ENCODE measurements around the gene TOP2B. TPM values are rescaled to one million over a fixed set of nuclear protein-coding genes. Genes with fewer than 3 reads are reported as not detected.

TOP2B gene
- total and polyA plus RNA-seq, 9 of the 15 experiments (the other 6 are each of a cell fraction or from before 2014, with no cell fraction given) = 45.3 to 186 (median 134) TPM

DNA sequence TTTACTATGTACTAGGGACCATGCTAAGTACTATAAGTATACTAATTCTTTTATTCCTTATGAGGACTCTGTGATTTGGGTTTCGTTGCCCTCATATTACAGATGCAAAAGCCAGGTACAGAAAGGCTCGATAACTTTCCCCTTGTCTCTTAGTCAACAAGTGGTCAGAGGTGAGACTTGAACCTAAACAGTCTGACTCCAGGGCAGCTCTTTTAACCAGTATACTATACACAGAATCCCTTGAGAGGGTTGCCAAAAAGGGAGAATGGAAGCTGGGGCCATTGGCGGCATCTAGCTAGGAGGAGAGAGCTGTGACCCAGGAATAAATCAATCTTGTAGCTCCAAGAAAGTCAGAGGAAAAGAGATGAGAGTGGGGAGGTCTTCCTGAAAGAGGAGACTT lies 92.4 kb downstream of the TOP2B start:
- DNase-seq (ENCODE audit: extremely low read depth in 1 of 4, low spot score in 3 of 4) (no peak), FAIRE-seq (no peak), ATAC-seq (no peak)
- no TSS peak for BruUV-seq (replicated peaks)
- H3K4me3 ChIP-seq = no peak overlapping the region
- H3K27ac ChIP-seq (ENCODE audit: extremely low read depth, low read depth, low read length) = no peak overlapping the region
- ChIA-PET POLR2A (no interaction called here), CTCF (ENCODE audit: low intra/inter-chr PET ratio) (no interaction called here)
- H3K4me1 ChIP-seq (replicated peaks in 1 of 2; ENCODE audit: control insufficient read depth in 2 of 2, insufficient read depth in 2 of 2, low read length in 2 of 2) = peaks cover 0 to 3% of the 10 kb centered on the region in 2 experiments; a peak in 1 of 5 replicates
- H3K36me3 ChIP-seq (ENCODE audit: control insufficient read depth, insufficient read depth, low read length) = no peaks in the 10 kb centered on the region
- WGBS (ENCODE audit: insufficient coverage, low coverage, missing lambda C conversion rate) = 1% methylated on average over 3 of the region's 3 CpGs
- peaks cover 53 to 82% of the 10 kb centered on the region in 2 experiments for H3K27me3 ChIP-seq (ENCODE audit: control insufficient read depth in 2 of 2, insufficient read depth in 2 of 2, low read length in 2 of 2)
- H2AFZ ChIP-seq (ENCODE audit: low read depth, low read length) = no peak overlapping the region
- 0 out of 2 replicates have a peak, but pooled peaks cover 6% of the 10 kb centered on the region for H4K20me1 ChIP-seq (replicated peaks; ENCODE audit: control insufficient read depth, insufficient read depth, low read length)
- no peaks in the 10 kb centered on the region for H3K9me3 ChIP-seq (replicated peaks; ENCODE audit: control insufficient read depth, insufficient read depth, low read depth, low read length)
- intact Hi-C loops (cut with micrococcal nuclease) = no loop called here
- TF ChIP-seq XRCC4 (IDR thresholded peaks at IDR 0.05; ENCODE audit: extremely low read depth, insufficient read depth, insufficient read length) = no peak
- peak; percentile 51 for TF ChIP-seq POLR3A (IDR thresholded peaks at IDR 0.05; ENCODE audit: borderline replicate concordance, extremely low read depth, insufficient read depth, insufficient read length)
- TF ChIP-seq ZNF239 (CRISPR knock-in tag; IDR thresholded peaks at IDR 0.05) = no peak
- TF ChIP-seq TBP (optimal IDR thresholded peaks at IDR 0.05; ENCODE audit: low read depth, low read length) = peak; percentile 72
- TF ChIP-seq ZNF717 (CRISPR knock-in tag; IDR thresholded peaks at IDR 0.05) = no peak
- no peak for TF ChIP-seq PHB2 (IDR thresholded peaks at IDR 0.05; ENCODE audit: low read depth)
- TF ChIP-seq, protein P1, sequence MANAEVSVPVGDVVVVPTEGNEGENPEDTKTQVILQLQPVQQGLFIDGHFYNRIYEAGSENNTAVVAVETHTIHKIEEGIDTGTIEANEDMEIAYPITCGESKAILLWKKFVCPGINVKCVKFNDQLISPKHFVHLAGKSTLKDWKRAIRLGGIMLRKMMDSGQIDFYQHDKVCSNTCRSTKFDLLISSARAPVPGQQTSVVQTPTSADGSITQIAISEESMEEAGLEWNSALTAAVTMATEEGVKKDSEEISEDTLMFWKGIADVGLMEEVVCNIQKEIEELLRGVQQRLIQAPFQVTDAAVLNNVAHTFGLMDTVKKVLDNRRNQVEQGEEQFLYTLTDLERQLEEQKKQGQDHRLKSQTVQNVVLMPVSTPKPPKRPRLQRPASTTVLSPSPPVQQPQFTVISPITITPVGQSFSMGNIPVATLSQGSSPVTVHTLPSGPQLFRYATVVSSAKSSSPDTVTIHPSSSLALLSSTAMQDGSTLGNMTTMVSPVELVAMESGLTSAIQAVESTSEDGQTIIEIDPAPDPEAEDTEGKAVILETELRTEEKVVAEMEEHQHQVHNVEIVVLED (CRISPR knock-in tag; IDR thresholded peaks at IDR 0.05) = no peak
- TF ChIP-seq GABPA (tag; conservative IDR thresholded peaks at IDR 0.05; ENCODE audit: low read depth) = no peak
- TF ChIP-seq ZNF507 (tag; conservative IDR thresholded peaks at IDR 0.05) = no peak
- no peak for TF ChIP-seq SMARCA4 (IDR thresholded peaks at IDR 0.05)
- TF ChIP-seq, protein P2, sequence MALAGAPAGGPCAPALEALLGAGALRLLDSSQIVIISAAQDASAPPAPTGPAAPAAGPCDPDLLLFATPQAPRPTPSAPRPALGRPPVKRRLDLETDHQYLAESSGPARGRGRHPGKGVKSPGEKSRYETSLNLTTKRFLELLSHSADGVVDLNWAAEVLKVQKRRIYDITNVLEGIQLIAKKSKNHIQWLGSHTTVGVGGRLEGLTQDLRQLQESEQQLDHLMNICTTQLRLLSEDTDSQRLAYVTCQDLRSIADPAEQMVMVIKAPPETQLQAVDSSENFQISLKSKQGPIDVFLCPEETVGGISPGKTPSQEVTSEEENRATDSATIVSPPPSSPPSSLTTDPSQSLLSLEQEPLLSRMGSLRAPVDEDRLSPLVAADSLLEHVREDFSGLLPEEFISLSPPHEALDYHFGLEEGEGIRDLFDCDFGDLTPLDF (CRISPR knock-in tag; IDR thresholded peaks at IDR 0.05) = no peak
- no peak for TF ChIP-seq ZEB2 (IDR thresholded peaks at IDR 0.05)
- H3K4me2 ChIP-seq (ENCODE audit: insufficient read depth, low read length) = no peak overlapping the region
- in situ Hi-C loops (cut with MboI) = no loop called here
- no peak overlapping the region for H3K9ac ChIP-seq (ENCODE audit: insufficient read depth in 1 of 2, low read depth in 2 of 2, low read length in 2 of 2)
- no peaks in the 10 kb centered on the region for H3K9me1 ChIP-seq (ENCODE audit: control insufficient read depth, insufficient read depth, low read length)
- no peaks in the 10 kb centered on the region for H3K79me2 ChIP-seq (ENCODE audit: control insufficient read depth, insufficient read depth, low read length)
